Astrocyte of the cerebellum (primary cell): ENCODE data around the gene DDR2.

Experiments used
- DNase-seq: peaks from one replicate; pipeline ENCODE4 v3.0.0-alpha.2; 2011; ENCODE audit warnings: low read depth
- H3K4me3 ChIP-seq: 2 replicates; pipeline ENCODE4 v1.5.1; 2011; ENCODE audit warnings: mild to moderate bottlenecking, low read depth, low read length, moderate library complexity
- in situ Hi-C: cut with HindIII; loops from 2 replicates; pipeline ENCODE4 v1.10.0; 2017; ENCODE audit warnings: low sequenced_read_pairs
- TF ChIP-seq, protein P1 (sequence below): IDR thresholded peaks from 2 replicates; pipeline ENCODE4 v1.5.1; 2012; ENCODE audit warnings: low read length, low read depth, moderate library complexity, mild to moderate bottlenecking; ENCODE audit errors: missing control alignments

Gene DDR2

DNA sequence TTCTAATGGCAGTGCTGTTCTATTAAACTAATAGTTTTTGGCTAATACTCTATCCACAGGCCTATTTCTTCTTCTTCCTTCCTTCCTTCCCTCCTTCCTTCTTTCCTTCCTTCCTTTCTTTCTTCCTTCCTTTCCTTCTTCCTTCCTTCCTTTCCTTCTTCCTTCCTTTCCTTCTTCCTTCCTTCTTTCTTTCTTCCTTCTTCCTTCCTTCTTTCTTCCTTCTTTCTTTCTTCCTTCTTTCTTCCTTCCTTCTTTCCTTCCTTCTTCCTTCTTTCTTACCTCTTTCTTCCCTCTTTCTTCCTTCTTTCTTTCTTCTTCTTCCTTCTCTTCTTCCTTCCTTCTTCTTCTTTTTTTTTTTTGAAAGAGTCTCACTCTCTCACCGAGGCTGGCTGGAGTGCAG is 197.0 kb downstream of the DDR2 start:
- no peak overlapping the region for H3K4me3 ChIP-seq
- TF ChIP-seq, protein P1, sequence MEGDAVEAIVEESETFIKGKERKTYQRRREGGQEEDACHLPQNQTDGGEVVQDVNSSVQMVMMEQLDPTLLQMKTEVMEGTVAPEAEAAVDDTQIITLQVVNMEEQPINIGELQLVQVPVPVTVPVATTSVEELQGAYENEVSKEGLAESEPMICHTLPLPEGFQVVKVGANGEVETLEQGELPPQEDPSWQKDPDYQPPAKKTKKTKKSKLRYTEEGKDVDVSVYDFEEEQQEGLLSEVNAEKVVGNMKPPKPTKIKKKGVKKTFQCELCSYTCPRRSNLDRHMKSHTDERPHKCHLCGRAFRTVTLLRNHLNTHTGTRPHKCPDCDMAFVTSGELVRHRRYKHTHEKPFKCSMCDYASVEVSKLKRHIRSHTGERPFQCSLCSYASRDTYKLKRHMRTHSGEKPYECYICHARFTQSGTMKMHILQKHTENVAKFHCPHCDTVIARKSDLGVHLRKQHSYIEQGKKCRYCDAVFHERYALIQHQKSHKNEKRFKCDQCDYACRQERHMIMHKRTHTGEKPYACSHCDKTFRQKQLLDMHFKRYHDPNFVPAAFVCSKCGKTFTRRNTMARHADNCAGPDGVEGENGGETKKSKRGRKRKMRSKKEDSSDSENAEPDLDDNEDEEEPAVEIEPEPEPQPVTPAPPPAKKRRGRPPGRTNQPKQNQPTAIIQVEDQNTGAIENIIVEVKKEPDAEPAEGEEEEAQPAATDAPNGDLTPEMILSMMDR: no peak
- DNase-seq: no peak
- in situ Hi-C loops: no loop called here

DNA sequence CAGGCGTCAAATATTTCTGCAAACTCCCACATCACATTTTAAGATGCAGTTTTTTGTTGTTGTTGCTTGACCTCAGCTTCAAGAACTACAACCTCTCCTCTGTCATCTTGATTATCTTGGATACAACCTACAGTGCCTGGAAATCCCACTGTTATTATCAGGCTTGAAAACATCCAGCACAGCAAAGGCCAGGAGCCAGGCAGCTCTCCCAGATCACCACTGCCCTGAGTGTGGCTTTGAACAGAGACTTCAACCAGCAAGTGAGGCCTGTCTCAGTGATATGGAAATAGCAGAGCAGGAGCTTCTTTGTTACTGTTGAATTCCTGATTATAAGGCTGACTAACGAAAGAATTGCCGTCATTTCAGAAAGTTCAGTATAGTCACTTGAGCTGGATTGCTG is 200.2 kb downstream of the DDR2 start:
- in situ Hi-C loops: no loop called here
- TF ChIP-seq, protein P1: no peak
- H3K4me3 ChIP-seq: no peak overlapping the region
- no peak for DNase-seq

DNA sequence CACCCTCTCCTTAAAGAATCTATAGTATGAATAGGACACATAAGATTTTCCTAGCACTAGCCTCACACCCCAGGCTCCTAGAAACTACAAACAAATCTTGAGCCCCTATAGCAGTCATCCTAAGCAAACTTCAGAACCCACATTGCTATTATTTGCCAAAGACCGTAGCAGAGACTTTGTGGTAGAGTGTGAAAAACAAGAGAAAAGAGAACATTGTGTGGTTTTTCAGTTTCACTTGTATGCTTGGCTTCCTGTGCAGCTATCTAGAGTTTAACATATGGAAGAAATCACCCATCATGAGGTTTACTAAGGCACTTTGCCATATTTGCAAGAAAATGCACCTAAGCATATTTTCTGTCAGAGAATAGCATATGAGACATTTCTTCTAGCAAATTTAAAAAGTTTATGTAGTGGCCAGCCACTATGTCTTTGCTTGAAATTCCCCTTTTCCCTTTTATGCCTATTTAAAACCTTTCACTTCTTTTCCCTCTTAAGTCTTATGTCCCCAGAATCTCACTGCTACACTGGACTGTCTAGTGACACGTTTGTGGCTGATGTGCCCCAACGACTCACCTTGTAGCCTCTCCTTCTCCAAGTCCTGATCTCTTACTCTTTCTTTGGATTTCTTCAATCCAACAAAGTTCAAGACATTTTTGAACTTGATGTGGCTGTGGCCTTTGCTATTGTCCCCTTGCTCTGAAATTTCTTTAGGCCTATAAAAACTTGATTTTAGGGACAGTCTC is 203.1 kb downstream of the DDR2 start:
- in situ Hi-C loops: no loop called here
- DNase-seq: peak; percentile 53
- H3K4me3 ChIP-seq: no peak overlapping the region
- TF ChIP-seq, protein P1: no peak
